SK-N-SH (cell line): ENCODE results near the gene RAB7A.

ENCODE experiments used
- GABPA ChIP-seq: IDR thresholded peaks from 2 replicates; pipeline ENCODE4 v1.4.0; 2012; ENCODE audit warnings: low read depth, mild to moderate bottlenecking
- POLR2AphosphoS5 ChIP-seq: IDR thresholded peaks from 2 replicates; pipeline ENCODE4 v1.6.1; 2012; ENCODE audit warnings: low read depth, low read length
- RAD21 ChIP-seq: IDR thresholded peaks from 2 replicates; pipeline ENCODE4 v1.6.1; 2012; ENCODE audit warnings: mild to moderate bottlenecking, low read length
- RCOR1 ChIP-seq: fragments of 150-350 bp; IDR thresholded peaks from 2 replicates; pipeline ENCODE4 v1.6.1; 2017; ENCODE audit warnings: antibody characterized with exemption, low read length
- TEAD4 ChIP-seq: IDR thresholded peaks from 2 replicates; pipeline ENCODE4 v1.4.0; 2012; ENCODE audit warnings: mild to moderate bottlenecking, borderline replicate concordance; ENCODE audit not compliant: insufficient read depth
- TF ChIP-seq, protein P1 (sequence below): fragments of 200-600 bp; sonication (generic); IDR thresholded peaks from 2 replicates; pipeline ENCODE4 v1.6.1; 2017; ENCODE audit warnings: antibody characterized with exemption, mild to moderate bottlenecking, moderate library complexity
- TF ChIP-seq, protein P2 (sequence below): IDR thresholded peaks from 2 replicates; pipeline ENCODE4 v1.4.0; 2012; ENCODE audit warnings: low read depth, borderline replicate concordance

DNA sequence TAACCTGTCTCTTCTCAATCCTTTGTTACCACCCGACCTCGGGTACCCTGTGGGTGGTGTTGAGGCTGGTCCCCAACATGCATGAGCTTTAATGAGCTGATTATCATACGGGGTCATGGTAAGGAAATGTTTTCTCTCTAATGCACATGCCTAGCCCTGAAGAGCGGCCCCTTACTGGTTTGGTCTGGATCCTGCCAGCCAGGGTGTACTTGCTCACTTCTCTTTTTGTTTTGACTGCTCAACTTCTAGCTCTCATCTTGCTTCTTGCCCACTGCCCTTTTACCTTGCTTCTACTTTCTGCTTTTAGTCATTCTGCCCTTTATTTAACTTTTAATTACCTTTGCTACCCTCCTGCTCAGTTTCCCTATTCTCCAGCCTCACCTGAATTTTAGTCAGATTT lies 109.1 kb downstream of the RAB7A start:
- TF ChIP-seq GABPA (no peak), RAD21 (no peak), RCOR1 (no peak), TEAD4 (no peak), POLR2AphosphoS5 (no peak)
- TF ChIP-seq, protein P1, sequence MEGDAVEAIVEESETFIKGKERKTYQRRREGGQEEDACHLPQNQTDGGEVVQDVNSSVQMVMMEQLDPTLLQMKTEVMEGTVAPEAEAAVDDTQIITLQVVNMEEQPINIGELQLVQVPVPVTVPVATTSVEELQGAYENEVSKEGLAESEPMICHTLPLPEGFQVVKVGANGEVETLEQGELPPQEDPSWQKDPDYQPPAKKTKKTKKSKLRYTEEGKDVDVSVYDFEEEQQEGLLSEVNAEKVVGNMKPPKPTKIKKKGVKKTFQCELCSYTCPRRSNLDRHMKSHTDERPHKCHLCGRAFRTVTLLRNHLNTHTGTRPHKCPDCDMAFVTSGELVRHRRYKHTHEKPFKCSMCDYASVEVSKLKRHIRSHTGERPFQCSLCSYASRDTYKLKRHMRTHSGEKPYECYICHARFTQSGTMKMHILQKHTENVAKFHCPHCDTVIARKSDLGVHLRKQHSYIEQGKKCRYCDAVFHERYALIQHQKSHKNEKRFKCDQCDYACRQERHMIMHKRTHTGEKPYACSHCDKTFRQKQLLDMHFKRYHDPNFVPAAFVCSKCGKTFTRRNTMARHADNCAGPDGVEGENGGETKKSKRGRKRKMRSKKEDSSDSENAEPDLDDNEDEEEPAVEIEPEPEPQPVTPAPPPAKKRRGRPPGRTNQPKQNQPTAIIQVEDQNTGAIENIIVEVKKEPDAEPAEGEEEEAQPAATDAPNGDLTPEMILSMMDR = no peak
- TF ChIP-seq, protein P2, sequence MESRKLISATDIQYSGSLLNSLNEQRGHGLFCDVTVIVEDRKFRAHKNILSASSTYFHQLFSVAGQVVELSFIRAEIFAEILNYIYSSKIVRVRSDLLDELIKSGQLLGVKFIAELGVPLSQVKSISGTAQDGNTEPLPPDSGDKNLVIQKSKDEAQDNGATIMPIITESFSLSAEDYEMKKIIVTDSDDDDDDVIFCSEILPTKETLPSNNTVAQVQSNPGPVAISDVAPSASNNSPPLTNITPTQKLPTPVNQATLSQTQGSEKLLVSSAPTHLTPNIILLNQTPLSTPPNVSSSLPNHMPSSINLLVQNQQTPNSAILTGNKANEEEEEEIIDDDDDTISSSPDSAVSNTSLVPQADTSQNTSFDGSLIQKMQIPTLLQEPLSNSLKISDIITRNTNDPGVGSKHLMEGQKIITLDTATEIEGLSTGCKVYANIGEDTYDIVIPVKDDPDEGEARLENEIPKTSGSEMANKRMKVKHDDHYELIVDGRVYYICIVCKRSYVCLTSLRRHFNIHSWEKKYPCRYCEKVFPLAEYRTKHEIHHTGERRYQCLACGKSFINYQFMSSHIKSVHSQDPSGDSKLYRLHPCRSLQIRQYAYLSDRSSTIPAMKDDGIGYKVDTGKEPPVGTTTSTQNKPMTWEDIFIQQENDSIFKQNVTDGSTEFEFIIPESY = no peak
